ENCODE data around the gene EPHA5. TPM values are rescaled to one million over a fixed set of nuclear protein-coding genes. Genes with fewer than 3 reads are reported as not detected.

The EPHA5 gene
- total RNA-seq, 1 experiment from 2014 or later: not detected

DNA sequence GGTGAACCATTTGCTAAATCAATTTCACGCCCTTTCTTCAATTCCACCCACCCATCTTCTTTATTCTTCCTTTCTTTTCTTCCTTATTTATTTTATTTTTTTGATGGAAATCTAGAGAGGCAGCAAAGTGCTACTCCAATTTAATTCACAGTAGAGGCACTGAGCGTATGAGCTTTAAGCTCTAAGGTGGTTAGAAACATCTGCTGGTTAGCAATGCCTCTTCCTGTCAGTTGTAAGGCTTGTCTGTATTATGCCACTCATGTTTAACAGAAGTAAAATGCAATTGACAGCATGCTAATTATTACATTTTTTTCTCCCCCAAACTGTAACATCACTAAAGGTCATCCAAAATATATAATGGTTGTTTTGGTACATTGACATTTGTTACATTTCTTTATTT is 103.8 kb downstream of the EPHA5 start:
- no peak for DNase-seq
- Histone ChIP-seq H4K5ac (ENCODE audit: insufficient read length, low read depth, low read length) (no peak overlapping the region), H2BK5ac (ENCODE audit: insufficient read length, low read length) (no peak overlapping the region), H3K4me2 (ENCODE audit: insufficient read depth, insufficient read length, low read length) (no peak overlapping the region), H3K4me1 (ENCODE audit: insufficient read depth, low read length) (no peaks in the 10 kb centered on the region), H3K79me2 (ENCODE audit: insufficient read depth, low read length) (no peaks in the 10 kb centered on the region), H3K4ac (ENCODE audit: low read depth, low read length) (no peak overlapping the region), H2AFZ (ENCODE audit: low read length) (no peak overlapping the region), H2BK120ac (ENCODE audit: low read depth, low read length, poor library complexity, severe bottlenecking) (no peak overlapping the region), H4K8ac (replicated peaks; ENCODE audit: insufficient read length, low read depth, low read length) (no peak overlapping the region), H3T11ph (ENCODE audit: low read length) (no peak overlapping the region), H3K79me1 (ENCODE audit: insufficient read depth, low read depth, low read length, poor library complexity, severe bottlenecking) (no peaks in the 10 kb centered on the region), H3K23me2 (ENCODE audit: insufficient read length, low read depth, low read length, poor library complexity, severe bottlenecking) (no peaks in the 10 kb centered on the region), H3K14ac (ENCODE audit: insufficient read depth, low read length) (no peak overlapping the region), H2BK12ac (ENCODE audit: insufficient read length, low read depth, low read length) (no peak overlapping the region), H3K9me3 (ENCODE audit: control insufficient read depth, low read depth, low read length) (no peaks in the 10 kb centered on the region), H2AK5ac (ENCODE audit: insufficient read length, low read length) (no peak overlapping the region), H4K91ac (ENCODE audit: insufficient read length, low read depth, low read length) (no peak overlapping the region), H4K20me1 (ENCODE audit: control insufficient read depth, insufficient read depth, insufficient read length) (no peaks in the 10 kb centered on the region), H3K27me3 (ENCODE audit: insufficient read depth, low read length) (no peaks in the 10 kb centered on the region), H3K18ac (ENCODE audit: insufficient read length, low read depth, low read length) (no peak overlapping the region), H3K9ac (ENCODE audit: extremely low read depth, insufficient read length, low read length) (no peak overlapping the region), H3K27ac (ENCODE audit: insufficient read length, low read depth, low read length) (no peak overlapping the region), H3K23ac (ENCODE audit: insufficient read length, low read depth, low read length) (no peak overlapping the region), H3K56ac (ENCODE audit: insufficient read length, low read depth, low read length) (no peak overlapping the region), H2BK15ac (ENCODE audit: low read depth, low read length) (no peak overlapping the region), H2BK20ac (ENCODE audit: low read depth, low read length, poor library complexity, severe bottlenecking) (no peak overlapping the region)
- no peaks in the 10 kb centered on the region for H3K9me3 Mint-ChIP-seq
- no peaks in the 10 kb centered on the region for H3K36me3 Mint-ChIP-seq (ENCODE audit: insufficient read depth in 1 of 3, low read depth in 3 of 3)
- WGBS (ENCODE audit: extremely low coverage, insufficient read length, low lambda C conversion rate): 100% methylated on average over 1 of the region's 2 CpGs
- no peak overlapping the region for H3K27ac Mint-ChIP-seq
- no peak overlapping the region for H3K4me3 Mint-ChIP-seq
- H3K4me1 Mint-ChIP-seq: peaks cover 4 to 8% of the 10 kb centered on the region in 2 experiments
- TF ChIP-seq, protein P1, sequence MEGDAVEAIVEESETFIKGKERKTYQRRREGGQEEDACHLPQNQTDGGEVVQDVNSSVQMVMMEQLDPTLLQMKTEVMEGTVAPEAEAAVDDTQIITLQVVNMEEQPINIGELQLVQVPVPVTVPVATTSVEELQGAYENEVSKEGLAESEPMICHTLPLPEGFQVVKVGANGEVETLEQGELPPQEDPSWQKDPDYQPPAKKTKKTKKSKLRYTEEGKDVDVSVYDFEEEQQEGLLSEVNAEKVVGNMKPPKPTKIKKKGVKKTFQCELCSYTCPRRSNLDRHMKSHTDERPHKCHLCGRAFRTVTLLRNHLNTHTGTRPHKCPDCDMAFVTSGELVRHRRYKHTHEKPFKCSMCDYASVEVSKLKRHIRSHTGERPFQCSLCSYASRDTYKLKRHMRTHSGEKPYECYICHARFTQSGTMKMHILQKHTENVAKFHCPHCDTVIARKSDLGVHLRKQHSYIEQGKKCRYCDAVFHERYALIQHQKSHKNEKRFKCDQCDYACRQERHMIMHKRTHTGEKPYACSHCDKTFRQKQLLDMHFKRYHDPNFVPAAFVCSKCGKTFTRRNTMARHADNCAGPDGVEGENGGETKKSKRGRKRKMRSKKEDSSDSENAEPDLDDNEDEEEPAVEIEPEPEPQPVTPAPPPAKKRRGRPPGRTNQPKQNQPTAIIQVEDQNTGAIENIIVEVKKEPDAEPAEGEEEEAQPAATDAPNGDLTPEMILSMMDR (conservative IDR thresholded peaks at IDR 0.05): no peak
- H3K27me3 Mint-ChIP-seq (ENCODE audit: low read depth): no peaks in the 10 kb centered on the region
